GM23338 (cell line): ENCODE results near the gene SNAPIN. TPM values are rescaled to one million over a fixed set of nuclear protein-coding genes. Genes with fewer than 3 reads are reported as not detected.

ENCODE experiments used
- ATAC-seq: fragments of 200-7000 bp; cut with Tn5 transposase; 3 replicates; pipeline ENCODE4 v1.9.1; 2020
- DNase-seq: peaks from one replicate; pipeline ENCODE4 v3.0.0-alpha.2; 2015; ENCODE audit warnings: low spot score
- H2AFZ ChIP-seq: fragments of 200-600 bp; sonication (generic); 2 replicates; pipeline ENCODE4 v1.8.0; 2016; ENCODE audit warnings: antibody characterized with exemption, mild to moderate bottlenecking, moderate library complexity
- H3F3A ChIP-seq: fragments of 200-600 bp; sonication (generic); replicated peaks from 2 replicates; pipeline ENCODE4 v1.8.0; 2017; ENCODE audit warnings: antibody characterized with exemption, mixed run types, low read depth
- H3K27ac ChIP-seq: fragments of 200-600 bp; sonication (generic); 2 replicates; pipeline ENCODE4 v1.6.1; 2016; ENCODE audit warnings: low read depth
- H3K27me3 ChIP-seq: fragments of 200-600 bp; sonication (generic); 2 replicates; pipeline ENCODE4 v1.8.0; 2016; ENCODE audit warnings: mild to moderate bottlenecking, mixed run types, moderate library complexity; ENCODE audit not compliant: insufficient read depth
- H3K36me3 ChIP-seq: fragments of 200-600 bp; sonication (generic); 2 replicates; pipeline ENCODE4 v1.8.0; 2016; ENCODE audit warnings: mild to moderate bottlenecking; ENCODE audit not compliant: insufficient read depth
- H3K4me1 ChIP-seq: fragments of 200-600 bp; sonication (generic); 2 replicates; pipeline ENCODE4 v1.8.0; 2016; ENCODE audit warnings: mild to moderate bottlenecking, moderate library complexity; ENCODE audit not compliant: insufficient read depth
- H3K4me2 ChIP-seq: fragments of 200-600 bp; sonication (generic); 2 replicates; pipeline ENCODE4 v1.7.1; 2017; ENCODE audit warnings: mixed run types
- H3K4me3 ChIP-seq: fragments of 200-600 bp; sonication (generic); 2 replicates; pipeline ENCODE4 v1.6.1; 2016; ENCODE audit warnings: mixed run types
- H3K79me2 ChIP-seq: fragments of 200-600 bp; sonication (generic); replicated peaks from 2 replicates; pipeline ENCODE4 v1.8.0; 2017; ENCODE audit warnings: mild to moderate bottlenecking; ENCODE audit not compliant: insufficient read depth
- H3K9me2 ChIP-seq: fragments of 200-600 bp; sonication (generic); 2 replicates; pipeline ENCODE4 v1.8.0; 2017; ENCODE audit not compliant: insufficient read depth
- H4K20me1 ChIP-seq: fragments of 200-600 bp; sonication (generic); replicated peaks from 2 replicates; pipeline ENCODE4 v1.8.0; 2017; ENCODE audit warnings: mild to moderate bottlenecking; ENCODE audit not compliant: insufficient read depth
- H3K27ac Mint-ChIP-seq: 2 replicates; pipeline ENCODE4 v1.8.0; 2020; ENCODE audit warnings: inconsistent platforms, mild to moderate bottlenecking, moderate library complexity, mixed read lengths
- H3K27me3 Mint-ChIP-seq: 3 replicates; pipeline ENCODE4 v1.8.0; 2022; ENCODE audit warnings: low read depth, mild to moderate bottlenecking, moderate library complexity, mixed read lengths, inconsistent platforms; ENCODE audit not compliant: insufficient read depth, poor library complexity
- H3K36me3 Mint-ChIP-seq: 3 replicates; pipeline ENCODE4 v1.8.0; 2021; ENCODE audit warnings: low read depth, mild to moderate bottlenecking, inconsistent platforms, moderate library complexity, mixed read lengths
- H3K4me1 Mint-ChIP-seq: 3 replicates; pipeline ENCODE4 v1.8.0; 2020; ENCODE audit warnings: mild to moderate bottlenecking, inconsistent platforms, mixed read lengths
- H3K4me3 Mint-ChIP-seq: 3 replicates; pipeline ENCODE4 v1.8.0; 2021; ENCODE audit warnings: moderate library complexity, mild to moderate bottlenecking, inconsistent platforms, mixed read lengths
- H3K9me3 Mint-ChIP-seq: 3 replicates; pipeline ENCODE4 v1.8.0; 2020; ENCODE audit warnings: moderate library complexity, mild to moderate bottlenecking, inconsistent platforms, mixed read lengths
- CREB1 ChIP-seq: fragments of 250-450 bp; sonication (Bioruptor Pico); IDR thresholded peaks from 2 replicates; pipeline ENCODE4 v1.5.0; 2020; ENCODE audit warnings: low read depth, mild to moderate bottlenecking, moderate library complexity
- CTCF ChIP-seq, 2 experiments: fragments of 200-600 bp in 1 of 2; sonication (generic) in 1 of 2; conservative IDR thresholded peaks; 2 replicates each; pipeline versions ENCODE4 v1.5.1 to v1.6.1; 2016 to 2017; ENCODE audit warnings: antibody characterized with exemption in 2 of 2, low read depth in 2 of 2, mild to moderate bottlenecking in 2 of 2, moderate library complexity in 1 of 2
- EZH2phosphoT487 ChIP-seq: fragments of 200-600 bp; sonication (generic); IDR thresholded peaks from one replicate; pipeline ENCODE4 v1.8.1; 2018; ENCODE audit warnings: antibody characterized with exemption; ENCODE audit not compliant: unreplicated experiment
- JUNB ChIP-seq: IDR thresholded peaks from one replicate; pipeline ENCODE4 v1.6.1; 2016; ENCODE audit warnings: antibody characterized with exemption; ENCODE audit not compliant: unreplicated experiment
- NANOG ChIP-seq: IDR thresholded peaks from 2 replicates; pipeline ENCODE4 v1.6.1; 2016; ENCODE audit warnings: antibody characterized with exemption, borderline replicate concordance
- POLR2AphosphoS5 ChIP-seq: IDR thresholded peaks from 2 replicates; pipeline ENCODE4 v1.6.1; 2016; ENCODE audit warnings: antibody characterized with exemption, low read depth
- REST ChIP-seq: IDR thresholded peaks from one replicate; pipeline ENCODE4 v1.6.1; 2018; ENCODE audit warnings: antibody characterized with exemption; ENCODE audit not compliant: unreplicated experiment
- STAT1 ChIP-seq: IDR thresholded peaks from one replicate; pipeline ENCODE4 v1.6.1; 2016; ENCODE audit warnings: antibody characterized with exemption; ENCODE audit not compliant: unreplicated experiment
- ZNF114 ChIP-seq: fragments of 250-450 bp; sonication (Bioruptor Pico); IDR thresholded peaks from 2 replicates; pipeline ENCODE4 v1.5.0; 2020; ENCODE audit warnings: mild to moderate bottlenecking, moderate library complexity
- ZNF331 ChIP-seq: fragments of 250-450 bp; sonication (Bioruptor Pico); IDR thresholded peaks from 2 replicates; pipeline ENCODE4 v1.5.0; 2020; ENCODE audit warnings: low read depth, mild to moderate bottlenecking, moderate library complexity
- polyA plus RNA-seq: library from polyadenylated mRNA; unstranded; fragments of >200 nt; fragmentation: Nextera tagmentation; extraction: Ambion mirVana; gene quantifications from 2 replicates; pipeline ENCODE4 v1.2.1, GENCODE V29; 2016
- total RNA-seq: library from RNA; depleted of rRNA; stranded (reverse); fragments of >200 nt; shearing (Covaris generic); gene quantifications from 2 replicates; pipeline ENCODE4 v1.2.3, GENCODE V29; 2014
- TF ChIP-seq, protein P1 (sequence below): IDR thresholded peaks from 2 replicates; pipeline ENCODE4 v1.6.1; 2016; ENCODE audit warnings: antibody characterized with exemption

The SNAPIN gene
- total and polyA plus RNA-seq, 2 experiments from 2014 or later: 25.6 to 48.5 TPM

GRCh38 chr1:153684892-153685291 is 26.4 kb downstream of the SNAPIN start (continued):
- TF ChIP-seq REST (no peak), CREB1 (CRISPR knock-in tag) (no peak), EZH2phosphoT487 (no peak), CTCF (conservative IDR thresholded peaks at IDR 0.05; ENCODE audit: low read depth in 2 of 2) (no peak), POLR2AphosphoS5 (no peak), JUNB (no peak), ZNF114 (CRISPR knock-in tag) (no peak), ZNF331 (CRISPR knock-in tag) (no peak), NANOG (no peak)
- TF ChIP-seq, protein P1, sequence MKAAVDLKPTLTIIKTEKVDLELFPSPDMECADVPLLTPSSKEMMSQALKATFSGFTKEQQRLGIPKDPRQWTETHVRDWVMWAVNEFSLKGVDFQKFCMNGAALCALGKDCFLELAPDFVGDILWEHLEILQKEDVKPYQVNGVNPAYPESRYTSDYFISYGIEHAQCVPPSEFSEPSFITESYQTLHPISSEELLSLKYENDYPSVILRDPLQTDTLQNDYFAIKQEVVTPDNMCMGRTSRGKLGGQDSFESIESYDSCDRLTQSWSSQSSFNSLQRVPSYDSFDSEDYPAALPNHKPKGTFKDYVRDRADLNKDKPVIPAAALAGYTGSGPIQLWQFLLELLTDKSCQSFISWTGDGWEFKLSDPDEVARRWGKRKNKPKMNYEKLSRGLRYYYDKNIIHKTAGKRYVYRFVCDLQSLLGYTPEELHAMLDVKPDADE: no peak

DNA sequence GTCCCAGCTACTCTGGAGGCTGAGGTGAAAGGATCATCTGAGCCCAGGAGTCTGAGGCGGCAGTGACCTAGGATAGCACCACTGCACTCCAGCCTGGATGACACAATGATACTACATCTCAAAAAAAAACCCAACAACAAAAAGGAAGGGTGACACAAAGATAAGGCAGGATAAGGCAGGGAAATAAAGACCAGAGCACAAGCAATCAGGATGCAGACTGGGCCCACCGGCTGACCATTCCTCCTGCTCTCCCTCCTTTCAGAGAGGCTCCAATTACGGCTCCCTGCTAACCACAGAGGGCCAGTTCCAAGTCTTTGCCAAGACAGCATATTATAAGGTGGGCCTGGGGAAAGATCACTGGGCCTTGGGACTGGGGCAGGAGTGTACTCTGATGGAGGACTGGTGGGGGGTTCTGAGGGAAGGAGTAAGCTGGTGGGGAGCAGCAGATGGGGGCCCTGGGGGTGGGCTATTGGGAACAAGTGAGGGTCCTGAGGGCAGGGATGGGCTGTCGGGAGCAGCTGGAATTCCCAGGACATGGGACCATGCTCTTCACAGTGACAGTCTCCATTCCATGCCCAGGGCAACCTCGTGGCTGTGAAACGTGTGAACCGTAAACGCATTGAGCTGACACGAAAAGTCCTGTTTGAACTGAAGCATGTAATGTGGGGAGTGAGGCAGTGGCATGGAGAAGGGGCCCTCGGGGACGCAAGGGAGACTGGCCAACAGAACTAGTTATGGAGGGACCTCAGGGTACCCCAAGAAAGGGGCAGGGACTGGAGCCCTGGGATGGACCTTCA is 27.2 kb downstream of the SNAPIN start:
- Histone ChIP-seq H3K9me2 (no peaks in the 10 kb centered on the region), H3K4me1 (no peaks in the 10 kb centered on the region; the same call in 1 of the 2 replicates)
- H3K9me3 Mint-ChIP-seq: no peaks in the 10 kb centered on the region; the same call in 2 of the 3 replicates
- no peak for TF ChIP-seq NANOG
- no peak for TF ChIP-seq CTCF (conservative IDR thresholded peaks at IDR 0.05; ENCODE audit: low read depth in 2 of 2)
- no peak for TF ChIP-seq ZNF331 (CRISPR knock-in tag)
- no peak for TF ChIP-seq JUNB
- no peak for TF ChIP-seq STAT1

More for the DNA sequence above, 27.2 kb downstream of the SNAPIN start:
- peaks cover 18% of the 10 kb centered on the region for H3K27me3 Mint-ChIP-seq
- Histone ChIP-seq H3F3A (no peaks in the 10 kb centered on the region), H3K27ac (no peak overlapping the region), H2AFZ (no peak overlapping the region), H3K79me2 (no peaks in the 10 kb centered on the region), H4K20me1 (no peaks in the 10 kb centered on the region), H3K4me3 (no peak overlapping the region), H3K27me3 (peaks cover 5% of the 10 kb centered on the region; the same call in 1 of the 2 replicates), H3K36me3 (no peaks in the 10 kb centered on the region), H3K4me2 (no peak overlapping the region)
- H3K4me1 Mint-ChIP-seq: peaks cover 15% of the 10 kb centered on the region
- no peak overlapping the region for H3K4me3 Mint-ChIP-seq
- no peak overlapping the region for H3K27ac Mint-ChIP-seq
- DNase-seq (no peak), ATAC-seq (peak; percentile 26; the same call in 2 of the 3 replicates)
- H3K36me3 Mint-ChIP-seq: peaks cover 72% of the 10 kb centered on the region
